Effector memory CD8-positive, alpha-beta T cell (primary cell): Measurements from ENCODE around the gene HNRNPL.
"Not testable (repeated sequence)": the region's sequence is repeated elsewhere in the genome, so short reads cannot be mapped to it uniquely, and the experiment has no call there.

Experiments
- ATAC-seq: fragments of 150-1000 bp; cut with Tn5 transposase; replicated peaks from 2 replicates; pipeline ENCODE4 v1.10.0; 2021; ENCODE audit warnings: mild to moderate bottlenecking, moderate library complexity
- DNase-seq, 3 experiments: peaks; one replicate each; pipeline ENCODE4 v3.0.0; 2021
- H3K27ac Mint-ChIP-seq, 2 donors: one replicate each; pipeline ENCODE4 v1.8.0; 2022; ENCODE audit warnings: mild to moderate bottlenecking in 2 of 2, mixed read lengths in 2 of 2, moderate library complexity in 2 of 2
- H3K27me3 Mint-ChIP-seq, 2 donors: one replicate each; pipeline ENCODE4 v1.8.0; 2022; ENCODE audit warnings: mixed read lengths in 2 of 2
- H3K36me3 Mint-ChIP-seq: one replicate; pipeline ENCODE4 v1.8.0; 2022; ENCODE audit warnings: mild to moderate bottlenecking, moderate library complexity, mixed read lengths; ENCODE audit not compliant: insufficient read depth
- H3K4me1 Mint-ChIP-seq, 2 donors: one replicate each; pipeline ENCODE4 v1.8.0; 2022; ENCODE audit warnings: low read depth in 2 of 2, mixed read lengths in 2 of 2
- H3K4me3 Mint-ChIP-seq, 2 donors: one replicate each; pipeline ENCODE4 v1.8.0; 2022; ENCODE audit warnings: mild to moderate bottlenecking in 2 of 2, mixed read lengths in 2 of 2, moderate library complexity in 2 of 2
- H3K9me3 Mint-ChIP-seq, 2 donors: one replicate each; pipeline ENCODE4 v1.8.0; 2022; ENCODE audit warnings: mixed read lengths in 2 of 2

HNRNPL gene

DNA sequence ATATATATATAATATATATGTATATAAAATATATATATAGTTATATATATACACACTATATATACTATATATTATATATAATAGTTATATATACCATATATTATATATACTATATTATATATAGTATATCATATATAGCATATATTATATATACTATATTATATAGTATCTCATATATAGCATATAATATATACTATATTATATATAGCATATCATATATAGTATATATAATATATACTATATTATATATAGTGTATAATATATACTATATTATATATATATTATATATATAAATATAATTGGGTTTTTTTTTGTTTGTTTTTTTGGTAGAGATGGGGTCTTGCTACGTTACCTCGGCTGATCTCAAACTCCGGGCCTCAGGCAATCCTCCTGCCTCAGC is 11.6 kb upstream of the HNRNPL start:
- Mint-ChIP-seq H3K36me3 (peaks cover 23% of the 10 kb centered on the region), H3K4me3 (no peak overlapping the region), H3K4me1 (peaks cover 32 to 41% of the 10 kb centered on the region in 2 donors), H3K27me3 (no peaks in the 10 kb centered on the region), H3K27ac (no peak overlapping the region), H3K9me3 (no peaks in the 10 kb centered on the region)
- ATAC-seq (no peak), DNase-seq (no peak)

DNA sequence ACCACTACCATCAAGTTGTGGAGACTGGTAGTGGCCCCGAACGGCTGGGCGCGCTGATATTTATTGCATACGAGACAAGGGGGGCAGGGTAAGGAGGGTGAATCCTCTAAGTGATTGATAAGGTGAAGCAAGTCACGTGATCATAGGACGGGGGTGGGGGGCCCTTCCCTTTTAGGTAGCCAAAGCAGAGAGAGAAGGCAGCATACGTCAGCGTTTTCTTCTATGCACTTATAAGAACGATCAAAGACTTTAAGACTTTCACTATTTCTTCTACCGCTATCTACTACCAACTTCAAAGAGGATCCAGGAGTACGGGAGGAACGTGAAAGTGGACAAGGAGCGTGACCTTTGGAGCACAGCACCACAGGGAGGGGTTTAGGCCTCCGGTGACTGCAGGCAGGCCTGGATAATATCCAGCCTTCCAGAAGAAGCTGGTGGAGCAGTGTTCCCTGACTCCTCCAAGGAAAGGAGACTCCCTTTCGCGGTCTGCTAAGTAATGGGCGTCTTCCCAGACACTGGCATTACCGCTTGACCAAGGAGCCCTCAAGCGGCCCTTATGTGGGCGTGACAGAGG is 9.9 kb upstream of the HNRNPL start:
- peaks cover 19 to 26% of the 10 kb centered on the region in 2 donors for H3K4me1 Mint-ChIP-seq
- not testable (repeated sequence) for DNase-seq, H3K4me3 Mint-ChIP-seq, ATAC-seq, H3K27me3 Mint-ChIP-seq, H3K27ac Mint-ChIP-seq, H3K9me3 Mint-ChIP-seq
- peaks cover 12% of the 10 kb centered on the region for H3K36me3 Mint-ChIP-seq

- Mint-ChIP-seq H3K27me3 (no peaks in the 10 kb centered on the region), H3K4me3 (peak overlapping the region; percentile 6 to 57), H3K27ac (peak overlapping the region; percentile 78 to 79), H3K36me3 (peaks cover 19% of the 10 kb centered on the region), H3K4me1 (peaks cover 20 to 22% of the 10 kb centered on the region in 2 donors), H3K9me3 (no peaks in the 10 kb centered on the region)
- ATAC-seq (no peak), DNase-seq (no peak)
Observed at GRCh38 chr19:38856813-38857212, 7.0 kb upstream of the HNRNPL start.

- H3K27me3 Mint-ChIP-seq, H3K4me3 Mint-ChIP-seq, DNase-seq, H3K27ac Mint-ChIP-seq, ATAC-seq, H3K9me3 Mint-ChIP-seq: not testable (repeated sequence)
- peaks cover 29% of the 10 kb centered on the region for H3K36me3 Mint-ChIP-seq
- peaks cover 28 to 32% of the 10 kb centered on the region in 2 donors for H3K4me1 Mint-ChIP-seq
Observed at GRCh38 chr19:38855751-38856150, 6.0 kb upstream of the HNRNPL start.

DNA sequence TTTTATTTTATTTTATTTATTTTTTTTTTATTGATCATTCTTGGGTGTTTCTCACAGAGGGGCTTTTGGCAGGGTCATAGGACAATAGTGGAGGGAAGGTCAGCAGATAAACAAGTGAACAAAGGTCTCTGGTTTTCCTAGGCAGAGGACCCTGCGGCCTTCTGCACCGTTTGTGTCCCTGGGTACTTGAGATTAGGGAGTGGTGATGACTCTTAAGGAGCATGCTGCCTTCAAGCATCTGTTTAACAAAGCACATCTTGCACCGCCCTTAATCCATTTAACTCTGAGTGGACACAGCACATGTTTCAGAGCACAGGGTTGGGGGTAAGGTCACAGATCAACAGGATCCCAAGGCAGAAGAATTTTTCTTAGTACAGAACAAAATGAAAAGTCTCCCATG is 5.2 kb upstream of the HNRNPL start:
- Mint-ChIP-seq H3K4me1 (peaks cover 30 to 34% of the 10 kb centered on the region in 2 donors), H3K36me3 (peaks cover 36% of the 10 kb centered on the region)
- H3K9me3 Mint-ChIP-seq, DNase-seq, H3K27me3 Mint-ChIP-seq, H3K4me3 Mint-ChIP-seq, H3K27ac Mint-ChIP-seq, ATAC-seq: not testable (repeated sequence)

- Mint-ChIP-seq H3K36me3 (peaks cover 54% of the 10 kb centered on the region), H3K4me3 (peak overlapping the region; percentile 97 to 98), H3K9me3 (no peaks in the 10 kb centered on the region), H3K27ac (peak overlapping the region; percentile 93 to 100), H3K27me3 (no peaks in the 10 kb centered on the region), H3K4me1 (peaks cover 39 to 44% of the 10 kb centered on the region in 2 donors)
- DNase-seq (no peak), ATAC-seq (no peak)
Observed at GRCh38 chr19:38853214-38853613, 3.4 kb upstream of the HNRNPL start.

DNA sequence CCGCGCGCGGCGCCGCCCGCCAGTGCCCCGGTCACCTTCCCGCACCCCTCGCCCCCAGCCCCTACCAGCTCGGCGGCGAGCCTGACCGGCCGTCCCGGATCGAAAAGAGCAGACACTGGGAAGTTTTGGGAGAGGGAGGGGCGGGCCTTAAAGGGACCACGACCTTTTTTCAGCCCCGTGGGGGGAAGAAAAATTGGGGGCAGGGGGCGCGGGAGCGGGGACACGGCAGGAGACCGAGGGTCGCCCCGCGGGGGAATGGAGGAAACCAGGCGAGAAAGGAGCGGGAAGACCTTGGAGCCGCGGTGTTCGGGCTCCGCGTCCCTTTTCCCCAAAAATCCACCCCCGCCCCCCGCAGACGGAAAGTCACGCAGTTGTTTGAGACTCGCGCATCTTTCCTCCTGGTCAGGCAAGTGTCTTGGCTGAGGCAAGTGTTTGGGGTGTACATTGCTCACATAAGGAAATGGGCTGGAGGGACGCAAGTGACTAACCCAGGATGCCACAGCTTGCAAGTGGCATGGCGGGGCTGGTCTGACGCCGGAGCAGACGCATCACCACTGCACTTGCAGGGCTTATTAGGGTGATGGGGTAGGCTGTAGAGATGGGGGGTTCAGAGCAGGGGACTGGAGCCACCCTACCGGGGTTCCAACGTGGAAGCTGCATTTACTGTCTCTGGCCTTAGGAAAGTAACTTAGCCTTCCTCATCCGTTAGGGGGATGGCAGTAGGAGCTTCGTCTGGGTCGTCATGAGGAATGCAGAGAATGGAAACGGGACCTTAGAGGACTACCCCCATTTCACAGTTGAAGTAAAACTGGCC is 2.7 kb upstream of the HNRNPL start:
- Mint-ChIP-seq H3K27ac (peak overlapping the region; percentile 99 to 100), H3K27me3 (no peaks in the 10 kb centered on the region), H3K4me3 (peak overlapping the region; percentile 97 to 98), H3K36me3 (peaks cover 61% of the 10 kb centered on the region), H3K4me1 (peaks cover 41 to 47% of the 10 kb centered on the region in 2 donors), H3K9me3 (no peaks in the 10 kb centered on the region)
- ATAC-seq (peak; percentile 3), DNase-seq (peak; percentile 52 to 62 (median 59))

DNA sequence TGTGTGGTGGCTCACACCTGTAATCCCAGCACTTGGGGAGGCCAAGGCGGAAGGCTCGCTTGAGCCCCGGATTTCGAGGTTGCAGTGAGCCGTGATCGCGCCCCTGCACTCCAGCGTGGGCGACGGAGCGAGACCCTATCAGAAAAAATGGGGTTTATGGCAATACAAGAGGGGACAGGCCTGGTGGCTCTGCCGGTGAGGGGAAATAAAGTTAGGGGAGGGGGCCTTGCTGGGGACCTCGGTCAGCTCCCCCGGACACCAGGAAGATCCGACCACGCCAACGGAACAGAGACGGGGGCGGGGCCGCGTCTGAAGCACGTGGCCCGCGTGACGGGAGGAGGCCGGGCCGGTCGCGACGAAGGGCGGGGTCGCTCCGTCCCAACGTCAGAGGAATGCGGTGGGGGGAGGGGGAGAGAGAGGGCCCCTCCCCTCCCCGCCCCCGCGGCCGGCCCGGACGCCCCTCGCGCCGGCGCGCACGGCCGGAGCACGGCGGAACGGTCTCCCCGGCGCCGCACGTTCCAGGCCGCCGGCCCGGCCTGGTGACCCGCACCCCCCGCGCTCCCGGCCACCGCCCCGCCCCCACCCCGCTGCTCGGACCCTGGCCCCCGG is 1.9 kb upstream of the HNRNPL start:
- Mint-ChIP-seq H3K27me3 (no peaks in the 10 kb centered on the region), H3K4me3 (peak overlapping the region; percentile 97 to 98), H3K36me3 (peaks cover 61% of the 10 kb centered on the region), H3K4me1 (peaks cover 39 to 41% of the 10 kb centered on the region in 2 donors), H3K9me3 (no peaks in the 10 kb centered on the region), H3K27ac (peak overlapping the region; percentile 99 to 100)
- DNase-seq (peak; percentile 80 to 86 (median 83)), ATAC-seq (peak; percentile 5)

GRCh38 chr19:38850976-38851621 is 1.3 kb upstream of the HNRNPL start:
- Mint-ChIP-seq H3K36me3 (peaks cover 68% of the 10 kb centered on the region), H3K9me3 (no peaks in the 10 kb centered on the region), H3K27me3 (no peaks in the 10 kb centered on the region), H3K4me1 (peaks cover 38 to 39% of the 10 kb centered on the region in 2 donors), H3K4me3 (peak overlapping the region; percentile 97 to 98), H3K27ac (peak overlapping the region; percentile 99 to 100)
- ATAC-seq (no peak), DNase-seq (peak; percentile 33 to 44 (median 38))

GRCh38 chr19:38850436-38850975 is 720 bp upstream of the HNRNPL start:
- peak overlapping the region; percentile 97 to 98 for H3K4me3 Mint-ChIP-seq
- no peaks in the 10 kb centered on the region for H3K27me3 Mint-ChIP-seq

DNA sequence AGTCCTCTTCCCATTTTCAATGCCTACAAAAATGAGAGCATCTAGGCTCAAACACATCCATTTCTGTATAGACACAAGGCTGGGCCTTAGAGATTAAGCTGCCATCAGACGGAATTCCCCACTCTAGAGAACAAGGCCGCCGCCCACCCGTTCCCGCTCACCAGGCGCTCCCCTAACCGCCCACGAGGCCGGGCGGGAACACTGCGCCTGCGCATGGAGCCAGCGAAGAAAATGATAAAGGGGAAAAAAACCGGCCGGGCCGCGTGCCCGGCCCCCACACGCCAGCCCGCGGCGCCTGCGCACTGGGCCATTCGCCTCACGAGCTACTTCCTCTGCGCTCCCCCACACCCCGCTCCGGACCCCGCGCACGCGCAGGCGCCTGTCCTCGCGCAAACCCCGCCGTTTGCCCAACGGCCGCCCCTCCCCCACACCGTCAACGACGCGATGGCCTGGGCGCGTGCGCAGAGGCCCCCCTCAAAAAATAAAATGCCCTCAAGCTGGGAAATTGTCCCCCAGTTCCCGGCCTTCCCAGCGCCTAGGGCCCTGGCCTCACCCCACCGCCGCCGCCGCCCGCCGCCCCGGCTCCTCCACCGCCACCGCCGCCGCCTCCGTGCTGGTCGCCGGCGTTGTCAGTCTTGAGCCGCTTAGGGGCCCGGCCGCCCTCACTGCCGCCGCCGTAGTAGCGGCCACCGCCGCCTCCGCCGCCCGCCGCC is 483 bp downstream of the HNRNPL start:
- ATAC-seq (peak; percentile 23), DNase-seq (peak; percentile 92 to 97 (median 95))
- H3K27ac Mint-ChIP-seq: peak overlapping the region; percentile 99 to 100
- H3K4me3 Mint-ChIP-seq: peak overlapping the region; percentile 97 to 98
- peaks cover 47 to 52% of the 10 kb centered on the region in 2 donors for H3K4me1 Mint-ChIP-seq
- H3K36me3 Mint-ChIP-seq: peaks cover 84% of the 10 kb centered on the region
- no peaks in the 10 kb centered on the region for H3K27me3 Mint-ChIP-seq
- H3K9me3 Mint-ChIP-seq: no peaks in the 10 kb centered on the region

More at GRCh38 chr19:38850436-38850975, 720 bp upstream of the HNRNPL start:
- peak overlapping the region; percentile 99 to 100 for H3K27ac Mint-ChIP-seq
- DNase-seq (peak in 2 of 3 experiments; percentile 96 to 99), ATAC-seq (peak; percentile 72)
- H3K4me1 Mint-ChIP-seq: peaks cover 41 to 45% of the 10 kb centered on the region in 2 donors
- H3K9me3 Mint-ChIP-seq: no peaks in the 10 kb centered on the region
- peaks cover 74% of the 10 kb centered on the region for H3K36me3 Mint-ChIP-seq

DNA sequence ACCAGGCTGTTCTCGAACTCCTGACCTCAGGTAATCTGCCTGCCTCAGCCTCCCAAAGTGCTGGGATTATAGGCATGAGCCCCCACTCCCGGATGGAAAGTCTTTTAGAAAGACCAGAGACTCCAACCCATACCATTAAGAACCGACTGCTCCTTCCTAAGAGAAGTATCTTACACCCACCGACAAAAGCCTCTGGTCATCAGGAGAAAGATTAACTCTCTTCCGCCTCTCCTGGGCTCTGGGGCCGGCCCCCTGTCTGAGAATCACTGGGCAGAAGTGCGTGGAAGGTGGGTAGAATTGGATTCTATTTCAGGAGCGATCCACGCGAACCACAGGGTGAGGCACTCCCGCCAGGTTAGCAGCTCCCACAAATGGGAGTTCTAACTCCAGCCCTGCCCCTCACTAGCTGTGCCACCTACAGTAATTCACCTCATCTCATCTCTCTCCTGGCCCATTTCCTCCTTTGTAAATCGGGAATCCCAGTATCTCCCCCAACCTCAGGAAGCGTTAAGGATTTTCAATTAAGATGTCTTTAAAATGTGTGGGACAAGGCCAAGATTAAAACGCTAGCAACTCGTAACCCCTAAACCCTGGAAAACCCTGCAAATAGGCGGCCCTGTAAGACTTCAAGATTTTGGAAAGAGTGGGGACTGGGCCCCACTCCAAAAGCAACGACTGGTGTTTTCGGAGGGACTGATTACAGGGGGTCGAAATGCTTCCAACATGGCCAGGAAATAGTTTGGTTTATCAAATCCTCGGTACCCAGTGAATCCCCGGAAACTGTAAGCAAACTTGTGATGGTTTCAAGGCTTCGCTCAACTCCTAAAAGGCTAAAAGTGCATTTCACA is 1.3 kb downstream of the HNRNPL start:
- H3K27ac Mint-ChIP-seq: peak overlapping the region; percentile 99 to 100
- H3K4me1 Mint-ChIP-seq: peaks cover 55 to 59% of the 10 kb centered on the region in 2 donors
- no peak for DNase-seq
- no peaks in the 10 kb centered on the region for H3K27me3 Mint-ChIP-seq
- H3K36me3 Mint-ChIP-seq: peaks cover 91% of the 10 kb centered on the region
- ATAC-seq: no peak
- H3K4me3 Mint-ChIP-seq: peak overlapping the region; percentile 97 to 98
- H3K9me3 Mint-ChIP-seq: no peaks in the 10 kb centered on the region
